ENCODE measurements around the gene FBXO30.

GRCh38 chr6:145789443-145789842, 25.2 kb downstream of the FBXO30 start:
- TF ChIP-seq EZH2phosphoT487 (conservative IDR thresholded peaks at IDR 0.05; ENCODE audit: low read length) = no peak
- no peak for TF ChIP-seq CTCF (IDR thresholded peaks at IDR 0.05; ENCODE audit: insufficient read depth, low read length, poor library complexity, severe bottlenecking)
